IPS-NIHi7 (cell line): ENCODE data around the gene SYTL1.

ENCODE experiments used
- DNase-seq: peaks from one replicate; pipeline ENCODE4 v3.0.0; 2012; ENCODE audit warnings: mixed read lengths; ENCODE audit errors: extremely low spot score

The SYTL1 gene, protein sequence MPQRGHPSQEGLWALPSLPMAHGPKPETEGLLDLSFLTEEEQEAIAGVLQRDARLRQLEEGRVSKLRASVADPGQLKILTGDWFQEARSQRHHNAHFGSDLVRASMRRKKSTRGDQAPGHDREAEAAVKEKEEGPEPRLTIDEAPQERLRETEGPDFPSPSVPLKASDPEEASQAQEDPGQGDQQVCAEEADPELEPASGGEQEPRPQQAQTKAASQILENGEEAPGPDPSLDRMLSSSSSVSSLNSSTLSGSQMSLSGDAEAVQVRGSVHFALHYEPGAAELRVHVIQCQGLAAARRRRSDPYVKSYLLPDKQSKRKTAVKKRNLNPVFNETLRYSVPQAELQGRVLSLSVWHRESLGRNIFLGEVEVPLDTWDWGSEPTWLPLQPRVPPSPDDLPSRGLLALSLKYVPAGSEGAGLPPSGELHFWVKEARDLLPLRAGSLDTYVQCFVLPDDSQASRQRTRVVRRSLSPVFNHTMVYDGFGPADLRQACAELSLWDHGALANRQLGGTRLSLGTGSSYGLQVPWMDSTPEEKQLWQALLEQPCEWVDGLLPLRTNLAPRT

DNA sequence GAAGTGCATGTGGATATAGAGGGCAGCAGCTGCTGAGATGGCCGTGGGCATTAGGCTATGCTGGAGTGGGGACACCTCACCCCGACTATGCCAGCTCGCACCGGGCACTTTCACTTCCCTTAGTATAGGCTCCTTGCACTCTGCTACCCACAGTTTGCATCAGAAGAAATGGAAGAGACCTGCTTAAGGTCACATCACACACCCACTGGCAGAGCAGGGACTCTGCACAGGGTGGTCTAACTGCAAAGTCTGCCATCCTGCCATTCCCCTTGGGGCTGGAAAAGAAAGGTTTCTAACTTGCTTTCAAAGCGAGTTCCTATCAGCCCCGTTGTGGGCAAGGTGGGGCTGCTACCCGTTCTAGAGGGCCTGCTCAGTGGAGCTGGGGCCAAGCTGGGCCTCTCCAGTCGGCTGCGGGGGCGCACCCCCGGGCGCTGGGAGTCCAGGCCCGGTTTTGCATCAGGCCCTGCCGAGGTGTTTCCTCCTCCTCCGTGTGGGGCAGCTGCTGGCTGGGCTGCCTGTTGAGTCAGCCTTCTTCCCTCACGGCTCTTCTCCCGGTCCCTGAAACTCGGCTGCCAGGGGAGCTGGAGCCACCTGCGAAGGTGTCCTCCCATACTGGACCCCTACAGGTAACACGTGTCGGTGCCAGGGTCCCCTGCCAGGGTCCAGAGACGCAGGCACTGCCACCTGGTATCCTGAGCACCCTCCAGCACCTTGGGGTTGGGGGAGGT is at the start of gene SYTL1:
Gene SYTL1 (plus strand): TSS at position 498 of the 728 bp plus-strand sequence. CDS start 3,313 bp downstream, outside the sequence.
- peak; percentile 84 for DNase-seq

DNA sequence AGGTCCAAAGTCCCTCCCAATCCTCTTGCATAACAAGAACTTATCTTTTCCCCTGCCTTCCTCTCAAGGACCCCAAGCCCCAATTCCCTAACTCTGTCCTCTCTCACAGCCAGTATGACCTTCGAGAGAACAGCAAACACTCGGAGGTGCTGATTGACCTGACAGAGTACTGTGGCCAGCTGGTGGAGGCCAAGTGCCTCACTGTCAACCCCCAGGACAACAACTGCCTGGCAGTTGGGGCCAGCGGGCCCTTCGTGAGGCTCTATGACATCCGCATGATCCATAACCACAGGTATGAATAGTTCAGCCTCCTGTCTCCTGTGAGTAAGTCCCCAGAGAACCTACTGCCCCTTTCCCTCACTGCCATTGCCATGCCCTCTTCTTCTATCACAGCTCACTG is 49.7 kb upstream of the SYTL1 start:
- no peak for DNase-seq

DNA sequence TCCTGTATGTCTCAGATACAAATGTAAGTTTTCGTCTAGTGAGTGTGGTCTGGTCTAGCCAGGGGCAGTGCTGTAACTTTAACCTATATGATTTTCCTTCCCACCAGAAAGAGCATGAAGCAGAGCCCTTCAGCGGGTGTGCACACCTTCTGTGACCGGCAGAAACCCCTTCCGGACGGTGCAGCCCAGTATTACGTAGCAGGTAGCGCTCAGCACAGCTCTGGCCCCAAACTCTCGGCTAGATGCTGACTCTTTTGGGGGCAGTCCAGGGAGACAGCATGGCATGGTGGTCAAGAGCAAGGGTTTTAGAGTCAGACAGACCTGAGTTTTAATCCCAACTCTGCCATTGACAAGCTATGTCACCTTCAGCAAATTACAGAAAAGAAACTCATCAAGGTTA is 47.9 kb upstream of the SYTL1 start:
- no peak for DNase-seq

DNA sequence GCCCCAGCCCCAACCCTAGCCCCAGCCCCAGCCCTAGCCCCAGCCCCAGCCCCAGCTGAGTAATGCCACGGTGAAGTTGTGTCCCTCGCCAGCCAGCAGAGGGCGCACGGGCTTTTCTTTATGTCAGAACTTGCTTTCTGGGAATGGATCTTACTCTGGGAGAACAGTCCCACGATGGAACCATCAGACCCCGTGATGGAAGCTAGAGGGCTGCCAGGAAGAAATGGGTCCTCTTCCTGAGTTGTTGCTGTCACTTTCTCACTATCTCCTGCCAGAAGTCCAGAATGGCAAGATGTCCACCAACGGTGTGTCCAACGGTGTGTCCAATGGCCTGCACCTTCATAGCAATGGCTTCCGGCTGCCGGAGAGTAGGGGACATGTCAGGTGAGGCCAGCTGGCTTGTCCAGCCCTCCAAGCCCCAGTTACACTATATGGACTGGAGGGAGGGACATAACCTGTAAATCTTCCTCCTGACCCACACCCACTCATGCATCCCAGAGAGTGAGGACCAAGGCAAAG is 45.0 kb upstream of the SYTL1 start:
- DNase-seq: peak; percentile 79

DNA sequence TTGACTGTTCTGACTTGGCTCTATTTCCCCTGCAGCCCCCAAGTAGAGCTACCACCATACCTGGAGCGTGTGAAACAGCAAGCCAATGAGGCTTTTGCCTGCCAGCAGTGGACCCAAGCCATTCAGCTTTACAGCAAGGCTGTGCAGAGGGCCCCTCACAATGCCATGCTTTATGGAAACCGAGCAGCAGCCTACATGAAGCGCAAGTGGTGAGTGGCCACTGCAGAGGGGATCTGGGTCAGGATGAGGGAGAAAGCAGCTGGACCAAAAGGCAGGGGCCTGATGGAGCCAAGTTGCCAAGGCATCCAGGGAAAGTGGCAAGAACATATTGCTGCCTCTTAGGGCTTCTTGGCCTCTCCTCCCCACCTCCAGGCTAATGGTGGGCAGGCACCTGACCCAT is 43.9 kb upstream of the SYTL1 start:
- no peak for DNase-seq

DNA sequence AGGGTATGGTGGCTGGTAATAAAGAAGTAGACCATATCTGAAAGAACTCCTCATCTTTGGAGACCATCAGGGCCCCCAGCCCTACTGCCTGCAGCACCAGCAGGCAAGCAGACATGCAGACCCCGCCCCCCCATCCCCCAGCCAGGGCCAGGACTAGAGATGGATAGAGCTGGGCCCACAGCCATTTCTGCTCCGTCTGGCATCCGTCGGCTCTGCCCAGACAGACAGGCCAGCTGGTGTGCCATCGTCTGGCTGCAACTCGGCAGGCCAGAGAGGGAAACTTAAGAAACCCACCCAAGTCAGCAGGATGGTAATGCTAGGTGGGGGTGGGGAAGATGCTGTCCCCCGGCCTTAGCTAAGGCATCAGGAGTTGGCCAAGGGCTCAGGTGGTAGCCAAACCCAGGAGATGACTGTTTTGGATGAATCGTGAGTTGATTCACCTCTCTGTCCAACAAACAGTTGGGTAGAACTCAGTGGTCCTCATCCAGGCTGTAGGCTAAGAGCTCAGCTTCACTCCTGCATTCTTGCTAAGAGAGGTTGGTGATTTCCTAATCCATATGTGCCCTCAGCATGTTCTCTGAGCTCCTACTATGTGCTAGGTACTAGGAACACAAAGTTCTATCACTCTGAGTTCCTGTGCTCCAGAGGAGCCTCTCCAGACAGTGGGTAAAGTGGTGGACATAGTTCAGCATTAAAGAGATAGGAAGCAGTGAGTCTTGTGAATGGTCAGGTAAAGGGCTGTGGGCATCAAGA is 43.0 kb upstream of the SYTL1 start:
- no peak for DNase-seq

DNA sequence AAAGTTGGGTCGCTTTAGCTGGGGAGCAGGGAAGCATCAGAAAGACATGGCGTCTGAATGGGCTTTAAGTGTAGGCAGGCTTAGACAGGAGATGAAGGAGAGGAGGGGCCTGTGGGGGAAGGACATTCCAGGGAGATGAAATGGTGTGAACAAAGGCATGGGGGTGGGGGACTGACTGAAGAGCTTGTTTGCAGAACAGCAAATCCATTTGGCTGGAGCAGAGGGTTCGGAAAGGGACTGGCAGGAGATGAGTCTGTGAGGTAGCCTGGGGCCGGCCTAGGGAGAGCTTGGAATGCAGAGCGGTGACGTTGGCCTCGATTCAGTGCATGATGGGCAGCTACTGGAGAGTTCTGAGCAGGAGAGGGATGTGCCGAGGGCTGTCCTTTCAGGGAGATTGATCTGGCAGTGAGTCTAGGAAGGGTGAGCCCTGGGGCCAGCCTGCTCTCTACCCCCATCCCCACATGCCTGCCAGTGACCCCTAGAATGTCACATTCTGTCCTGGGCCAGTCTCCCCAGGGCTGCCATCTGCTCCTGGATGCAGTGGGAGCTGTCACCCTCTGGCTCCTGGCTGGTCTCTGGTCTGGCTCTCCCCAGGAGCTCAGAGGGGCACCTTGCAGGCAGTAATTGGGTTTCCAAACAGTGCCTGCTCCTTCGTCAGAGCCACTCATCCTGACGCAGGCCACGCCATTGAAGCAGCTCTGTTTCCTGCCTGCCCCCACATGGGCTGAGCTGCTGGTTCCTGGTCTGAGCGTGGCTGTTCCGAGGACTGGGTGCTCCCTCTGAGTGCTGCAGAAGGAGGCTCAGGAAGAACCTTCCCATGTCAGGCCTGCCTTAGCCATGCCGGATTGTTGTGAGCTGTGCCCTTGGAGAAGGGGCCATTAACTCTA is 42.2 kb upstream of the SYTL1 start:
- DNase-seq: peak; percentile 66

DNA sequence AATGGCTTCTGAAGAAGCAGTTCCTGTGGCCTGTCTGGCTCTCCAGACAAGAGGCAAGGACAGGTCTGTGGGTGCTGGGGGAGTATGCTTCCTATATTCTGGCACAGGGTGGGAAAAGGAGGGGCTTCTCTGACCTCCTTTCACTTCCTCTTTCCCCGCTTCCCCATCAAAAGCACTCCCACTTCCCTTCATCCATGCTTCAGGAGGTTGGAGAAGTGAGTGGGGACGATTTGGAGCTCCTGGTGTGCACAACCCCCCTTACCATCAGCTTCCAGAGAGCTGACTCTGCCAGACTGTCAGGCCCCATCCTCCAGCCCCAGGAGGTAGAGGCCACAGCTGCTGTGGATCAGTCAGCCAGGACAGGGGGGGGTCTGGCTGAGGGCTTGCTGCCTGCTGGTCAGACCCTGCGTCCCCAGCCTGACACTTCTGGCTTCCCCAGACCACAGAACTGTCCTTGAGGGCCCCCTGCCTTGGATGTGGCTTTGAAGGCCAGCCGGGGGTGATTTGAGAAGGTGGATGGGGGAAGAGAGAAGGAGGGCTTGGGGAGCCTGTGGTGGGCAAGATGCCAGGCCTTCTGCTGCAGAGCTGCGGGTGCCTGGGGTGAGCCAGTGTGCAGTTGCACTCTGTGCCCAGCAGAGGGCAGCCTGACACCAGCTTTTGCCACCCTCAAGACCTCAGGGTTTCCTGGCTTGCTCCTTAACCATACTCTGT is 41.3 kb upstream of the SYTL1 start:
- peak; percentile 92 for DNase-seq

DNA sequence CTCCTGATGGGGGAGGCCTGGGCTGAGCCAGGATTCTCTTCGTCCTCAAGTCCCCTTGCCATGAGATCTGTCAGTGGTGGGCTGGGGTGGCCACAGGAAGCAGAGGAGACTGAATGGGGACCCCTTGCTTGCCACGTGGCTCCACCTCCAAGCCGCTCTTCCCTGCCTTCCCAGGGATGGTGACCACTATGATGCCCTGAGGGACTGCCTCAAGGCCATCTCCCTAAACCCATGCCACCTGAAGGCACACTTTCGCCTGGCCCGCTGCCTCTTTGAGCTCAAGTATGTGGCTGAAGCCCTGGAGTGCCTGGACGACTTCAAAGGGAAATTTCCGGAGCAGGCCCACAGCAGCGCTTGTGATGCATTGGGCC is 40.8 kb upstream of the SYTL1 start:
- DNase-seq: no peak

DNA sequence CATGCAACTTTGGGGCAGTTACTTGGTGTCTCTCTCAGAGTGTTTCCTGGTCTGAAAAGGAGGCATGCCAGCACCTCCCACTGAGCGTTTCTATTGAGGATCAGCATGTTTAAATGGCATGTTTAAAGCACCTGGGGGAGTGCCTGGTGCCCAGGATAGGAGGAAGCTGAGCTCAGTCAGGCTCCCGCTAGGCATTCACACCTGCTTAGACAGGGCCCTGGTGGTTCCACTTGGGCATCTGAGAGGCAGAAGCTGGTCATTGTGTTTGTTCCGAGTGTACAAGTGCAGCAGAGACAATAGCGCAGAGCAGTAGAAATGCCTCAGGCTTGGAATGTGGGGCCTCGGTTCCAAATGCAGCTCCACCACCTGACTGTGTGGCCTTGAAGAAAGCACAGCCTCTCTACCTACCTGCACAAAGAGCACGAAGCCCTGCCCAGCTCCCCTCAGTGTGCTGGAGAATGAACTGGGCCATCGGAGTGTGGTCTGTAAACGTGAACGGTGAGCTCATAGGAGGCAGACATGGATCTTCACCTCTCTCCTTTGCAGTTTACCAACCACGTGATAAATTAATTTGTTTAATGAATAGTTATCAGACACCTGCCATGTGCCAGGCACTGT is 40.1 kb upstream of the SYTL1 start:
- DNase-seq: no peak

DNA sequence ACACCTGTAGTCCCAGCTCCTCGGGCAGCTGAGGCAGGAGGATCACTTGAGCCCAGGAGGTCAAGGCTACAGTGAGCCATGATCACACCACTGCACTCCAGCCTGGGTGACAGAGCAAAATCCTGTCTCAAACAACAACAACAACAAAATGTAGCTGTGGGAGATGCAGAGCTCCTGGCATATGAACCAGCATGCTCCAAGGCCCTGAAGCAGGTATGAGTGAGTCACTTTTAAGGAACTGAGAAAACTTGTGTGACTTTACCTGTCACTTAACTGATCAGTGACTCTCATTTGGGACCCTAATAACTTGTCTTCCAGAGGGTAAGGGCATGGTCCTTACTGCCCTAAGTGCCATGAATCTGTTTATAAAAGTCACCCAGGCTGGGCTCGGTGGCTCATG is 39.2 kb upstream of the SYTL1 start:
- DNase-seq: no peak

DNA sequence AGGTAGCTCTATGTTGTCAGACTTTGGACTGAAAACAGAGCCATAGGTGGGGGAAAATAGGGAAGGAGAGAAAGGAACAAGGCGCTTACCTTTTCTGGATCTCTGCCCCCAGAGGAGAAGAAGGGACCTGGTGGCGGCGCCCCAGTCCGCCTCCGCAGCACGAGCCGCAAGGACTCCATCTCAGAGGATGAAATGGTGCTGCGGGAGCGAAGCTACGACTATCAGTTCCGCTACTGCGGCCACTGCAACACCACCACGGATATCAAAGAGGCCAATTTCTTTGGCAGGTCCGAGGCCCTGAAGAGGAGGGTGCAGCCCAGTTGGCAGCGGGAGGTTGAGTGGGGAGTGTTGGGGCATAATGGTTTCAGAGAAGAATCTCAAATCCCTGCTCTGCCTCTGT is 38.3 kb upstream of the SYTL1 start:
- DNase-seq: no peak

DNA sequence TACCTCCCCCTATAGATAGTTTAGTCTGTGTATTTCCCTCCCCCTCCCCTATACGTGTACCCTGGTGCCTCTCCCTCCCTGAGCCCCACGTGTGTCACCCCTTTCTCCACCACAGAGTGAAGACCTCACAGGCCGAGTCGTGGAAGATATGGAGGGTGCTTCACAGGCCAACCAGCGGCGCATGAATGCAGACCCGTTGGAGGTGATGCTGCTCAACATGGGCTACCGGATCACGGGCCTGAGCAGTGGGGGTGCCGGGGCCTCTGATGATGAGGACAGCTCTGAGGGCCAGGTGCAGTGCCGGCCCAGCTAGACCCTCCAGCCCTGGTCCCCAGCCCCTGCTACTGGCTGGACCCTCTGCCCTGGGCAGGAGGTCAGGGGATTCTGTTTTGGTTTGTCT is 35.8 kb upstream of the SYTL1 start:
- DNase-seq: no peak

DNA sequence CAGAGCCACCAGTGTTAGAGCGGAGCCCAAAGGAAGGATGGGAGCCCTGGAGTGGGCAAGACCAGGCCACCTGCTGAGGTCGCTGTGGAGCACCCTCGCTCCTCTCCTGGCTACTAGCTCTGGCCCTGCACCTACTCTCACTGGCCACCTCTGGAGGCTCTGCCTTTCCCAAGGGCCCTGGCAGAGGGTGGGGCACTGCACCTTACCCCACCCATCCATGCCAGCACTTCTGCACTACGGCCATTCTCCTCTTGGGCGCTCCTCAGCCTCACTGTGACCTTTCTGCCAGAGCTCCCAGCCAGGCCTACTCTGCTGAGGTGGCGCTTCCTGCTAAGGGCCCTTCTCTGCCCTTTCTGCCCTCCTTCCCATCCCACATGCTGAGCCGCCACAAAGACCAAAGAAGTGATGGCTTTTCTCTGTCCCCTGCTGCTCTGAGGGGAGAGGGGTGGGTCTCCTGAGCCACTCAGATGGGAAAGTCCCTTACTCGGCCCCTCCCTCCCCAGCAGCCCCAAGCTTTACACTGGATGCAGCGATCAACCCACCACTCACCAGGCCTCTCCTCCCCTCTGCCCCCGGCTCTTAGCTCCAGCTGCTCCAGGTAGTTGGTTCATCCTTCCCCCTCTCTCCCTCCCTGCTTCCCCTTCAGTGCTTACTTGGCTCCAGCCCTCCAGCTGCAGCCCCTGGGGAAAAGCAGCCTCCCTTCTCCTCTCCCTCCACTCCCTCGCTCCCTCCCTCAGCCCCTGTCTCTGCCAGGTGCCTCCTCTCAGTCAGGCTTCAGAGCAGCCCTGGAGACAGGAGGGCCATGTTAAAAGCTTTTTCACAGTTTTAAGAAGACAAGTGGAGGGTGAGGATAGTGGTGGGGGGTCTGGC is 34.7 kb upstream of the SYTL1 start:
- DNase-seq: peak; percentile 79

DNA sequence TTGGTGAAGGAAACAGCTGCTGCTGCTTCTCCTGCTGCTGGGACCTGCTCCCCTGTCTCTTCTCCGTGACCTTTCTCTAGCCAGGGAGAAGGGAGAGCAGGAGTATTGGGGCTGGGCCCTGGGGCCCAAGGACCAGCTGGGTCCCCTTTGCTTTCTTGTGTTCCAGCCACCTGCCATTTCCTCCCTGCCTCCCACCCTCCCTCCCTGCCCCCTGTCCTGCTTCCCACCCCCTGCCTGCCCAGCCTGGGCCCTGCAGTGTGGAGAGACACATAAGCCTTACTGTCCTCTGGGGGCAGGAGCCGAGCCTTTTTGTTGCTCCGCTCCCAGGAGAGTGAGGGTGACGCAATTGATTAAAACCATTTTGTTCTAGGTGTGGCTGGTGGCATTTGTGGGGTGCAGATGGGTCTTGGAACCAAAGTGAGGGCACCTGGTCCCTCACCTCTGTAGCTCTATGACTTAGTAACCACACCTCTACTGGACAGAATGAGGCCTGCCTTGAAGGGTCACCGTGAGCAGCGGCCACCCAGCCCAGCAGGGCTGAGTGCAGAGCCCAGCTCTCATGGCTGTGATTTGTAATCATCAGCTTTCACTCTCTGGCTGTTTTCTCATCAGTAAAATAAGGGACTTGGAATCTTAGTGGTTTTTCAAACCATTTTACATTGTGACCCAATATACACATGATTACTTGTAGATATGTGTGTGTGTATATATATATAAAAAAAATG is 33.8 kb upstream of the SYTL1 start:
- DNase-seq: no peak

DNA sequence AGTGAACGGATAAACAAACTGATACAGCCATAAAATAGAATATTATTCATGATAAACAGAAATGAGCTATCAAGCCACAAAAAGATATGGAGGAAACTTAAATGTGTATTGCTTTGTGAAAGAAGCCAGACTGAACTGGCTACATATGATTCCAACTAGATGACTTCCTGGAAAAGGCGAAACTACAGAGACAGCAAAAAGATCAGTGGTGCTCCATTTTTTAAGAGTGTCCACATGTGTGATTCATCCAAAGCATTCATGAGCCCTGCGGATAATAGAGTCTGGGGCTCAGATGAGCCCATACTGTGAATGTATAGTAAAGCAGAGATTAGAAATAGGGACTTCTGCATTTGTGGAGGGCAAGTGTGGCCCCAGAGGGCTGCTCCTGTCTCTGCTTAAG is 27.7 kb upstream of the SYTL1 start:
- DNase-seq: no peak

DNA sequence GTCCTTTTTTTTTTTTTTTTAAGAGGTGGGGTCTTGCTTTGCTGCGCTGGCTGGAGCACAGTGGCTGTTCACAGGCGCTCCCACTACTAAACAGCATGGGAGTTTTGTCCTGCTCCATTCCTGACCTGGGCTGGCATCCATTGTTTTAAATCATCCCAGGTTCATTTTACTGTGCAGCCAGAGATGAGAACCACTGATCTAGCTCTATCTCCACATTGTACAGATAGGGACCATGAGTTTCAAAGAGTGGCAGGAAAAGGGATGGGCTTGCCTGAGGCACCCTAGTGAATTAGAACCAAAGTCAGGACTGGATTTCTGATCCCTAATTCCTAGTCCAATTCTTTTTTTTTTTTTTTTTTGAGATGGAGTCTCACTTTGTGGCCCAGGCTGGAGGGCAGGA is 27.1 kb upstream of the SYTL1 start:
- DNase-seq: no peak

DNA sequence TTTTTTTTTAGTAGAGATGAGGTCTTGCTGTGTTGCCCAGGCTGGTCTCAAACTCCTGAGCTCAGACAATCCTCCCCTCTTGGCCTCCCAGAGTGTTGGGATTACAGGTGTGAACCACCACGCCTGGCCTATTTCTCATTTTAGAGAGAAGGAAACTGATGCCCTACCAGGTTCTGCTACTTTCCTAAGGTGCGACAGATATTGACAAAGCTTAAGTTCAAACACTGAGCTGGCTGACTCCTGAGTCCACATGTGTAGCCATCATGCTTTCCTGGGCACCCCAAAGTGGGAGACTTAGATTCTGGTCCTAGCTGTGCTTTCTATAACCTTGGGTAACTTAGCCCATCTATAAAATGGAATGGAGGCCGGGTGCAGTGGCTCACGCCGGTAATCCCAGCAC is 25.0 kb upstream of the SYTL1 start:
- DNase-seq: no peak
